Fibroblast of villous mesenchyme (primary cell): ENCODE results near the gene OR51F2. TPM values are rescaled to one million over a fixed set of nuclear protein-coding genes. Genes with fewer than 3 reads are reported as not detected.

Source experiments
- DNase-seq: peaks from one replicate; pipeline ENCODE4 v3.0.0-alpha.2; 2010; ENCODE audit warnings: low read depth
- H3K4me3 ChIP-seq: 2 replicates; pipeline ENCODE4 v1.5.1; 2011; ENCODE audit warnings: low read depth, mild to moderate bottlenecking, low read length
- CTCF ChIP-seq: IDR thresholded peaks from 2 replicates; pipeline ENCODE4 v1.5.1; 2012; ENCODE audit warnings: low read depth, mild to moderate bottlenecking, low read length; ENCODE audit not compliant: insufficient read depth
- total RNA-seq: library from RNA; depleted of rRNA; stranded (reverse); fragments of >200 nt; gene quantifications from 2 replicates; pipeline ENCODE4 v1.2.3, GENCODE V29; 2012

OR51F2 gene
- total RNA-seq, 1 donor, result not detected

- DNase-seq, result no peak
- no peak for TF ChIP-seq CTCF
- no peak overlapping the region for H3K4me3 ChIP-seq
Measured at GRCh38 chr11:4809246-4809645, 11.9 kb upstream of the OR51F2 start.

DNA sequence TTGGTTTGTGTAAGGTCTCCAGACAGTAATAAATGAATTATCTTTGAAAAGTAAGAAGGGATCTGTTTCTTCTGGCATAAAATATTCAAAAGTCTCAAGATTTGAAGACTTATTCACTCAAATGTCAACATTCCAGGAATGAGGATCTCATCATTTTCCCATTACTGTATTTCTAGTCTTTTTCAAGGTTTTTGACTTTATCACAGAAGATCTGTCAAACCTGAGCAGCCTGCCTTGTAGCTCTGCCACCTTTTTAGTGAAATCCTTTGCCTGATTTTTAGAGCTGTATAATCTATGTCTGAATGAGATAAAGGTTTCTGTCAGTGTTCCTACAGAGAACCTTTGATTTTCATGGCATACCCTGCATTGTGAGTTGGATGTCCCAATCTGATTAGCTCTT, 4.0 kb downstream of the OR51F2 start:
- no peak for TF ChIP-seq CTCF
- no peak for DNase-seq
- H3K4me3 ChIP-seq, result no peak overlapping the region

GRCh38 chr11:4826425-4826824, 5.3 kb downstream of the OR51F2 start:
- peak; percentile 1 for DNase-seq
- peak; percentile 10 for TF ChIP-seq CTCF
- no peak overlapping the region for H3K4me3 ChIP-seq

- no peak for TF ChIP-seq CTCF
- no peak for DNase-seq
- H3K4me3 ChIP-seq, result no peak overlapping the region
Measured at GRCh38 chr11:4830346-4830745, 9.2 kb downstream of the OR51F2 start.

DNA sequence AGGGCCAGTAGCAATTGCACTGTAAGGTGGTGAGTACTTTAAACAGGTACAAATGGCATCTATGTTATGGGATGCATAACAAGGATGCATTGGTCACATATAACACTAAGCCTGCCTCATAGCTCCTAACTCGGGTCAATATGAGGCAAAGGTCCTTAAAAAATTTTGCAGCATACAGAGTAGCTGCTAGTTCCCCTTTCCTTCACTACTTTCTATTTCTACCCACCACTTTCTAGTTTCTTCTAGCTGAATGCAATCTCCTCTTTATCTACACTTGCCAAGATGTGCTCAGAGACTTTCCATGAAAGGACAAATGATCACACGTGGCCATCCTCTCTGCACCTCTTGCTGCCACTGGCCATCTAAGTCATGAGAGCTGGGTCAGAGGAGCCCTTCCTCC, 9.8 kb downstream of the OR51F2 start:
- no peak overlapping the region for H3K4me3 ChIP-seq
- no peak for TF ChIP-seq CTCF
- DNase-seq, result no peak

DNA sequence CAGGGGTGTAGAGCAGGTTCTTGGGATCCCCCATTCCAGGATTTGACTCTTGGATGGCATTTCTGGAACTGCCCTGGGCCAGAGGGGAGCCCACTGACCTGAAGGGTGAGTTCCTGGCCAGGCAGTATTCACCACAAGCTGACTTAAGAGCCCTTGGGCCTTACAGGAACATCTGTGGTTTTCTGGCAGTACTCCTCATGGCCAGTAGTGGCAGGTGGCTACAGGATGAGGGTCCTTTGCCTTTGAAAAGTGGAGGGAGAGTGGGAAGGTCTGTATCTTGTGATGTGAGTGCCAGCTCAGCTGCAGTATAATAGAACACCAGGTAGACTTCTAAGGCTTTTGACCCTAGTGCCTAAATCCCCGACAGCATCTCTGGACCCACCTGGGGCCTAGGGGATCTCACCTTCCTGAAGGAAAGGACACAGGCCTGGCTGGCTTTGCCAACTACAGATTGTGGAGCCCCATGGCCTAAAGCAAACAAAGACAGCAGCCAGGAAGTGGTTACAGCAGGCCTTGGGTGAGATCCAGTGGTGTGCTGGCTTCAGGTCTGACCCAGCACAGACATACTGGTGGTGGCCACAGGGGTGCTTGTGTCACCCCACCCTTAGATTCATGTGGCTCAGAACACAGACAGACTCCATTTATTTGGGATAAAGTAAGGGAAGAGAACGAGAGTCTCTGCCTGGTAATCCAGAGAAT, 18.9 kb downstream of the OR51F2 start:
- H3K4me3 ChIP-seq, result no peak overlapping the region
- no peak for TF ChIP-seq CTCF
- DNase-seq, result no peak
